H9 (cell line): Measurements from ENCODE around the gene ADSL. TPM values are rescaled to one million over a fixed set of nuclear protein-coding genes. Genes with fewer than 3 reads are reported as not detected.

ENCODE experiments used
- DNase-seq: peaks from one replicate; pipeline ENCODE4 v3.0.0-alpha.2; 2017
- H2AFZ ChIP-seq: one replicate; pipeline ENCODE4 v1.6.1; 2013; ENCODE audit warnings: mild to moderate bottlenecking, low read length, control low read depth, moderate library complexity
- H2AK5ac ChIP-seq: 2 replicates; pipeline ENCODE4 v1.6.1; 2013; ENCODE audit warnings: low read length, control low read depth, mixed read lengths; ENCODE audit not compliant: insufficient read length
- H2BK120ac ChIP-seq: one replicate; pipeline ENCODE4 v1.6.1; 2013; ENCODE audit warnings: low read depth, mild to moderate bottlenecking, low read length, control low read depth, inconsistent platforms; ENCODE audit not compliant: poor library complexity, severe bottlenecking
- H2BK12ac ChIP-seq: 2 replicates; pipeline ENCODE4 v1.6.1; 2013; ENCODE audit warnings: low read length, control low read depth, mixed read lengths, low read depth; ENCODE audit not compliant: insufficient read length
- H2BK15ac ChIP-seq: 2 replicates; pipeline ENCODE4 v1.6.1; 2013; ENCODE audit warnings: low read depth, low read length, control low read depth
- H2BK20ac ChIP-seq: one replicate; pipeline ENCODE4 v1.6.1; 2013; ENCODE audit warnings: low read depth, mild to moderate bottlenecking, low read length, control low read depth, inconsistent platforms; ENCODE audit not compliant: poor library complexity, severe bottlenecking
- H2BK5ac ChIP-seq: 2 replicates; pipeline ENCODE4 v1.6.1; 2013; ENCODE audit warnings: low read length, control low read depth, mixed read lengths; ENCODE audit not compliant: insufficient read length
- H3K14ac ChIP-seq: 2 replicates; pipeline ENCODE4 v1.6.1; 2013; ENCODE audit warnings: low read length, control low read depth; ENCODE audit not compliant: insufficient read depth
- H3K18ac ChIP-seq: 2 replicates; pipeline ENCODE4 v1.6.1; 2013; ENCODE audit warnings: low read depth, mild to moderate bottlenecking, mixed read lengths, low read length, control low read depth; ENCODE audit not compliant: insufficient read length
- H3K23ac ChIP-seq: 2 replicates; pipeline ENCODE4 v1.6.1; 2013; ENCODE audit warnings: low read length, control low read depth, mixed read lengths, low read depth; ENCODE audit not compliant: insufficient read length
- H3K23me2 ChIP-seq: 2 replicates; pipeline ENCODE4 v1.6.1; 2013; ENCODE audit warnings: low read depth, mild to moderate bottlenecking, mixed read lengths, low read length, control low read depth; ENCODE audit not compliant: insufficient read length, poor library complexity, severe bottlenecking
- H3K27ac ChIP-seq: 2 replicates; pipeline ENCODE4 v1.5.1; 2013; ENCODE audit warnings: low read length, control low read depth, mixed read lengths, low read depth; ENCODE audit not compliant: insufficient read length
- H3K27me3 ChIP-seq: 2 replicates; pipeline ENCODE4 v1.6.1; 2013; ENCODE audit warnings: low read length, control low read depth, inconsistent platforms; ENCODE audit not compliant: insufficient read depth
- H3K4ac ChIP-seq: 2 replicates; pipeline ENCODE4 v1.6.1; 2013; ENCODE audit warnings: low read depth, mild to moderate bottlenecking, control low read depth, inconsistent platforms, low read length, moderate library complexity
- H3K4me1 ChIP-seq: 2 replicates; pipeline ENCODE4 v1.6.1; 2013; ENCODE audit warnings: low read length, control low read depth, inconsistent platforms; ENCODE audit not compliant: insufficient read depth
- H3K4me2 ChIP-seq: 2 replicates; pipeline ENCODE4 v1.6.1; 2013; ENCODE audit warnings: low read length, control low read depth, mixed read lengths; ENCODE audit not compliant: insufficient read length, insufficient read depth
- H3K56ac ChIP-seq: 2 replicates; pipeline ENCODE4 v1.6.1; 2013; ENCODE audit warnings: low read depth, mild to moderate bottlenecking, mixed read lengths, low read length, control low read depth; ENCODE audit not compliant: insufficient read length
- H3K79me1 ChIP-seq: 2 replicates; pipeline ENCODE4 v1.6.1; 2013; ENCODE audit warnings: low read depth, mild to moderate bottlenecking, moderate library complexity, low read length, control low read depth, inconsistent platforms; ENCODE audit not compliant: insufficient read depth, poor library complexity, severe bottlenecking
- H3K79me2 ChIP-seq: 2 replicates; pipeline ENCODE4 v1.6.1; 2013; ENCODE audit warnings: low read length, control low read depth, inconsistent platforms; ENCODE audit not compliant: insufficient read depth
- H3K9ac ChIP-seq: 2 replicates; pipeline ENCODE4 v1.6.1; 2013; ENCODE audit warnings: low read length, control low read depth, mixed read lengths; ENCODE audit not compliant: insufficient read length; ENCODE audit errors: extremely low read depth
- H3K9me3 ChIP-seq: one replicate; pipeline ENCODE4 v1.6.1; 2013; ENCODE audit warnings: low read depth, low read length, inconsistent platforms; ENCODE audit not compliant: control insufficient read depth
- H3T11ph ChIP-seq: one replicate; pipeline ENCODE4 v1.6.1; 2013; ENCODE audit warnings: mild to moderate bottlenecking, low read length, control low read depth, inconsistent platforms
- H4K20me1 ChIP-seq: one replicate; pipeline ENCODE4 v1.6.1; 2013; ENCODE audit not compliant: control insufficient read depth, insufficient read length, insufficient read depth
- H4K5ac ChIP-seq: 2 replicates; pipeline ENCODE4 v1.6.1; 2013; ENCODE audit warnings: low read depth, mild to moderate bottlenecking, mixed read lengths, low read length, control low read depth; ENCODE audit not compliant: insufficient read length
- H4K8ac ChIP-seq: replicated peaks from 2 replicates; pipeline ENCODE4 v1.6.1; 2013; ENCODE audit warnings: low read length, control low read depth, mixed read lengths, low read depth; ENCODE audit not compliant: insufficient read length
- H4K91ac ChIP-seq: 2 replicates; pipeline ENCODE4 v1.6.1; 2013; ENCODE audit warnings: low read depth, mild to moderate bottlenecking, moderate library complexity, mixed read lengths, low read length, control low read depth; ENCODE audit not compliant: insufficient read length
- H3K27ac Mint-ChIP-seq, 3 experiments: 2 replicates in 2 of 3; 3 replicates in 1 of 3; pipeline ENCODE4 v1.8.0; 2020 to 2021; ENCODE audit warnings: mixed read lengths in 3 of 3, mild to moderate bottlenecking in 1 of 3, moderate library complexity in 1 of 3
- H3K27me3 Mint-ChIP-seq: 2 replicates; pipeline ENCODE4 v1.8.0; 2021; ENCODE audit warnings: low read depth, mild to moderate bottlenecking, moderate library complexity, mixed read lengths
- H3K36me3 Mint-ChIP-seq, 3 experiments: 2 replicates in 2 of 3; 3 replicates in 1 of 3; pipeline ENCODE4 v1.8.0; 2020 to 2021; ENCODE audit warnings: low read depth in 3 of 3, mixed read lengths in 3 of 3; ENCODE audit not compliant: insufficient read depth in 1 of 3
- H3K4me1 Mint-ChIP-seq, 2 experiments: 2 replicates each; pipeline ENCODE4 v1.8.0; 2020; ENCODE audit warnings: mixed read lengths in 2 of 2
- H3K4me3 Mint-ChIP-seq, 2 experiments: 2 replicates in 1 of 2; 3 replicates in 1 of 2; pipeline ENCODE4 v1.8.0; 2020 to 2021; ENCODE audit warnings: mild to moderate bottlenecking in 2 of 2, mixed read lengths in 2 of 2, moderate library complexity in 1 of 2
- H3K9me3 Mint-ChIP-seq, 2 experiments: 2 replicates in 1 of 2; 3 replicates in 1 of 2; pipeline ENCODE4 v1.8.0; 2020; ENCODE audit warnings: mild to moderate bottlenecking in 2 of 2, mixed read lengths in 2 of 2, moderate library complexity in 1 of 2
- WGBS: extraction: QIAGEN DNeasy Blood & Tissue Kit; methylation state at CpG from one replicate; pipeline ENCODE4 v1.1.7; 2013; ENCODE audit warnings: missing lambda C conversion rate, low lambda C conversion rate, mixed read lengths; ENCODE audit not compliant: insufficient read length; ENCODE audit errors: extremely low coverage; 5-methylcytosine and 5-hydroxymethylcytosine counted together
- total RNA-seq: library from RNA; stranded (reverse); gene quantifications from 2 replicates; pipeline ENCODE4 v1.2.1, GENCODE V29; 2021
- TF ChIP-seq, protein P1 (sequence below): fragments of 200-600 bp; sonication (generic); conservative IDR thresholded peaks from 3 replicates; pipeline ENCODE4 v1.8.0; 2021; ENCODE audit warnings: antibody characterized with exemption, mild to moderate bottlenecking

Gene ADSL
- total RNA-seq, 1 experiment from 2014 or later: 175 TPM

DNA sequence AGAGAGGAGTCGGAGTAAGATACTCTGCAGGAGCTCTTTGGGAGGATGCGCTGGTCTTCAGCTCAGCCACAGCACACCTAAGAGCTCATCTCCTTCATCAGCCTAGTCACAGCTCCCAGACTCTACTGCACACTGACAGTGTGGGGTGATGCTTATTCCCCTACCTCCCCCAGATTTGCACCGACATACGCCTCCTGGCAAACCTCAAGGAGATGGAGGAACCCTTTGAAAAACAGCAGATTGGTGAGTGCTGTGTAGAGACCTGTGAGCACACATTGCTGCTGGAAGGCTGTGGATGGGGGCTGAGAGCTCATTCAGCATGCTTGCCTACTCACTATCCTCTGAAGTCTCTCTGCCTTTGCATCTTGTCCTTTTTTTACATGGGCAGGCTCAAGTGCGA is 14.8 kb downstream of the ADSL start:
- no peak overlapping the region for H2AK5ac ChIP-seq
- no peak overlapping the region for H3K14ac ChIP-seq
- no peak overlapping the region for H3K4me3 Mint-ChIP-seq
- H4K20me1 ChIP-seq: no peaks in the 10 kb centered on the region
- no peaks in the 10 kb centered on the region for H3K27me3 ChIP-seq
- no peaks in the 10 kb centered on the region for H3K4me1 ChIP-seq
- no peak overlapping the region for H3K9ac ChIP-seq
- H2BK12ac ChIP-seq: no peak overlapping the region
- no peaks in the 10 kb centered on the region for H3K79me1 ChIP-seq
- H3K36me3 Mint-ChIP-seq: peaks cover 80 to 99% (median 94%) of the 10 kb centered on the region in 3 experiments; a peak in 6 of 7 replicates
- no peak overlapping the region for H3T11ph ChIP-seq
- no peak overlapping the region for H4K5ac ChIP-seq
- H2BK5ac ChIP-seq: no peak overlapping the region
- H3K18ac ChIP-seq: no peak overlapping the region
- no peak overlapping the region for H3K4ac ChIP-seq
- H4K8ac ChIP-seq: no peak overlapping the region
- no peaks in the 10 kb centered on the region for H3K4me1 Mint-ChIP-seq
- H3K9me3 ChIP-seq: no peaks in the 10 kb centered on the region
- no peaks in the 10 kb centered on the region for H3K79me2 ChIP-seq
- H3K9me3 Mint-ChIP-seq: no peaks in the 10 kb centered on the region
- DNase-seq: no peak
- no CpG with 5 or more reads among the region's 5 CpGs for WGBS
- no peaks in the 10 kb centered on the region for H3K27me3 Mint-ChIP-seq
- H3K27ac Mint-ChIP-seq: no peak overlapping the region; a peak in 1 of 7 replicates
- no peaks in the 10 kb centered on the region for H3K23me2 ChIP-seq
- no peak overlapping the region for H3K56ac ChIP-seq
- TF ChIP-seq, protein P1, sequence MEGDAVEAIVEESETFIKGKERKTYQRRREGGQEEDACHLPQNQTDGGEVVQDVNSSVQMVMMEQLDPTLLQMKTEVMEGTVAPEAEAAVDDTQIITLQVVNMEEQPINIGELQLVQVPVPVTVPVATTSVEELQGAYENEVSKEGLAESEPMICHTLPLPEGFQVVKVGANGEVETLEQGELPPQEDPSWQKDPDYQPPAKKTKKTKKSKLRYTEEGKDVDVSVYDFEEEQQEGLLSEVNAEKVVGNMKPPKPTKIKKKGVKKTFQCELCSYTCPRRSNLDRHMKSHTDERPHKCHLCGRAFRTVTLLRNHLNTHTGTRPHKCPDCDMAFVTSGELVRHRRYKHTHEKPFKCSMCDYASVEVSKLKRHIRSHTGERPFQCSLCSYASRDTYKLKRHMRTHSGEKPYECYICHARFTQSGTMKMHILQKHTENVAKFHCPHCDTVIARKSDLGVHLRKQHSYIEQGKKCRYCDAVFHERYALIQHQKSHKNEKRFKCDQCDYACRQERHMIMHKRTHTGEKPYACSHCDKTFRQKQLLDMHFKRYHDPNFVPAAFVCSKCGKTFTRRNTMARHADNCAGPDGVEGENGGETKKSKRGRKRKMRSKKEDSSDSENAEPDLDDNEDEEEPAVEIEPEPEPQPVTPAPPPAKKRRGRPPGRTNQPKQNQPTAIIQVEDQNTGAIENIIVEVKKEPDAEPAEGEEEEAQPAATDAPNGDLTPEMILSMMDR: no peak
- no peak overlapping the region for H2BK120ac ChIP-seq
- no peak overlapping the region for H2BK15ac ChIP-seq
- H3K4me2 ChIP-seq: no peak overlapping the region
- H4K91ac ChIP-seq: no peak overlapping the region
- no peak overlapping the region for H3K23ac ChIP-seq
- no peak overlapping the region for H3K27ac ChIP-seq
- no peak overlapping the region for H2AFZ ChIP-seq
- no peak overlapping the region for H2BK20ac ChIP-seq
